Measurements from ENCODE around the gene PRELP. TPM values are rescaled to one million over a fixed set of nuclear protein-coding genes. Genes with fewer than 3 reads are reported as not detected.

The PRELP gene
- total and polyA plus RNA-seq, 2 of the 8 experiments (the other 6 are each of a cell fraction or from before 2014, with no cell fraction given) = 0.13 to 0.23 TPM

DNA sequence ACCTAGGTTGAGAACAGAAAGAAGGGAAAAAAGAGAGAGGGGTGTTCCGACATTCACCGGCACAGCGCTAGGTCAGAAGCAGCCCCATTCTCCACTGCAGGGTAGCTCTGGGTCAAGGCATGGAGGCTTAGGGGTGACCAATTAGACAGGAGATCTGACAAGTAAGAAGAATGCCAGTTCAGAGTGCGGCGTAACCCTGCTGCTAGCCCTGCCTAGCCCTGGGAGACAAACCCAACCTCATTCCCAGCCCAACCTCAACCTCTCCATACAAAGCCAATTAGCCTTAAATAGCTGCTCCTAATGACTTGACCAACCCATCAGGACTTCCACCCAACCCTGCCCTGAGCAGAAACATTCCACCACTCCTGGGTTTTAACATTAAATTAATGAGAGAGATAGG lies 3.4 kb downstream of the PRELP start:
- POLR2A ChIA-PET (ENCODE audit: partially characterized antibody) = interaction anchor here (1.2 kb wide), 1 partner anchor 10 kb away, joined by 3 read pairs; no protein-coding TSS in a partner anchor
- Histone ChIP-seq H2BK20ac (ENCODE audit: low read length) (0 out of 2 replicates have a peak overlapping the region, but pooled peaks have one; percentile 48), H3K14ac (ENCODE audit: insufficient read length) (no peak overlapping the region), H4K91ac (replicated peaks; ENCODE audit: insufficient read length, low read length) (no peak overlapping the region), H3K9ac (replicated peaks in 1 of 4; ENCODE audit: extremely low read depth in 1 of 4, low read depth in 3 of 4, low read length in 3 of 4) (no peak overlapping the region), H3K79me1 (ENCODE audit: low read depth, low read length) (no peaks in the 10 kb centered on the region), H3K4ac (replicated peaks; ENCODE audit: insufficient read length, low read depth, low read length) (no peak overlapping the region), H3K23ac (ENCODE audit: insufficient read length) (no peak overlapping the region), H2BK120ac (replicated peaks; ENCODE audit: low read depth, low read length) (no peak overlapping the region), H4K20me1 (replicated peaks in 1 of 2; ENCODE audit: control insufficient read depth in 1 of 2, insufficient read depth in 2 of 2, low read length in 2 of 2) (no peaks in the 10 kb centered on the region), H2BK15ac (ENCODE audit: low read length) (no peak overlapping the region), H3K4me1 (replicated peaks in 1 of 4; ENCODE audit: control insufficient read depth in 3 of 4, insufficient read depth in 4 of 4, low read length in 3 of 4) (peaks cover 2 to 21% (median 11%) of the 10 kb centered on the region in 4 experiments; a peak in 5 of 7 replicates), H3K27me3 (replicated peaks in 1 of 4; ENCODE audit: control insufficient read depth in 3 of 4, extremely low read depth in 1 of 4, insufficient read depth in 3 of 4, low read length in 3 of 4) (no peaks in the 10 kb centered on the region), H3K9me3 (ENCODE audit: insufficient read depth in 2 of 2, low read depth in 1 of 2, low read length in 1 of 2) (no peaks in the 10 kb centered on the region), H2AFZ (ENCODE audit: low read length) (no peak overlapping the region), H4K8ac (ENCODE audit: extremely low read depth, insufficient read depth, low read length) (no peak overlapping the region), H3K18ac (ENCODE audit: extremely low read depth, low read length) (no peak overlapping the region; the same call in 1 of the 2 replicates), H4K5ac (ENCODE audit: insufficient read length, low read depth, low read length) (no peak overlapping the region), H3K4me3 (ENCODE audit: extremely low read depth in 1 of 4, insufficient read depth in 2 of 4, low read depth in 3 of 4, low read length in 4 of 4) (no peak overlapping the region), H3K79me2 (ENCODE audit: control insufficient read depth in 1 of 2, insufficient read depth in 2 of 2, low read length in 2 of 2) (no peaks in the 10 kb centered on the region), H3K4me2 (ENCODE audit: insufficient read depth in 1 of 2, low read depth in 2 of 2, low read length in 2 of 2) (no peak overlapping the region), H3K23me2 (ENCODE audit: low read depth, low read length) (no peaks in the 10 kb centered on the region), H2BK5ac (ENCODE audit: low read depth, low read length) (no peak overlapping the region), H2BK12ac (ENCODE audit: low read depth, low read length) (no peak overlapping the region), H2AK5ac (ENCODE audit: low read depth, low read length) (no peak overlapping the region; the same call in 1 of the 2 replicates), H3K56ac (replicated peaks; ENCODE audit: insufficient read length, low read depth, low read length) (no peak overlapping the region), H3K36me3 (ENCODE audit: control insufficient read depth in 2 of 4, insufficient read depth in 4 of 4, low read length in 3 of 4) (no peaks in the 10 kb centered on the region), H3K27ac (ENCODE audit: low read depth, low read length) (no peak overlapping the region)
- DNase-seq (ENCODE audit: low read depth in 1 of 2, low spot score in 2 of 2) (no peak), FAIRE-seq (no peak)
- TF ChIP-seq SP2 (IDR thresholded peaks at IDR 0.05; ENCODE audit: low read length) = no peak
- TF ChIP-seq, protein P1, sequence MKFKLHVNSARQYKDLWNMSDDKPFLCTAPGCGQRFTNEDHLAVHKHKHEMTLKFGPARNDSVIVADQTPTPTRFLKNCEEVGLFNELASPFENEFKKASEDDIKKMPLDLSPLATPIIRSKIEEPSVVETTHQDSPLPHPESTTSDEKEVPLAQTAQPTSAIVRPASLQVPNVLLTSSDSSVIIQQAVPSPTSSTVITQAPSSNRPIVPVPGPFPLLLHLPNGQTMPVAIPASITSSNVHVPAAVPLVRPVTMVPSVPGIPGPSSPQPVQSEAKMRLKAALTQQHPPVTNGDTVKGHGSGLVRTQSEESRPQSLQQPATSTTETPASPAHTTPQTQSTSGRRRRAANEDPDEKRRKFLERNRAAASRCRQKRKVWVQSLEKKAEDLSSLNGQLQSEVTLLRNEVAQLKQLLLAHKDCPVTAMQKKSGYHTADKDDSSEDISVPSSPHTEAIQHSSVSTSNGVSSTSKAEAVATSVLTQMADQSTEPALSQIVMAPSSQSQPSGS (IDR thresholded peaks at IDR 0.05; ENCODE audit: low read length) = no peak
- TF ChIP-seq NANOG (IDR thresholded peaks at IDR 0.05; ENCODE audit: insufficient read depth, low read depth, low read length, poor library complexity, severe bottlenecking) = no peak
- TF ChIP-seq GABPA (IDR thresholded peaks at IDR 0.05; ENCODE audit: borderline replicate concordance, insufficient read depth, low read length) = no peak
- no peak for TF ChIP-seq SP4 (IDR thresholded peaks at IDR 0.05; ENCODE audit: low read length)
- TF ChIP-seq ASH2L (IDR thresholded peaks at IDR 0.05; ENCODE audit: low read length) = no peak
- TF ChIP-seq CHD1 (IDR thresholded peaks at IDR 0.05; ENCODE audit: low read depth, low read length) = no peak
- no peak for TF ChIP-seq JUND (IDR thresholded peaks at IDR 0.05; ENCODE audit: low read length)
- TF ChIP-seq RNF2 (IDR thresholded peaks at IDR 0.05; ENCODE audit: borderline replicate concordance, low read depth, low read length, missing control alignments, poor library complexity, severe bottlenecking) = no peak
- no peak for TF ChIP-seq TBP (IDR thresholded peaks at IDR 0.05; ENCODE audit: low read depth, low read length)
- CTCF ChIA-PET (ENCODE audit: partially characterized antibody) = interaction anchor here (1.4 to 23.5 kb wide), 4 partner anchors 8 to 206 kb away, joined by 5 to 330 read pairs (median 28); partner anchors contain the start of gene FMOD
- 97% methylated on average over 5 of the region's 5 CpGs; no CpG with 5 or more reads in 1 of the 2 experiments for WGBS, 2 experiments (ENCODE audit: extremely low coverage in 1 of 2, insufficient coverage in 1 of 2, insufficient read length in 1 of 2, insufficient replicate concordance in 2 of 2, low coverage in 1 of 2, low lambda C conversion rate in 2 of 2, missing lambda C conversion rate in 1 of 2)
